Stimulated activated CD8-positive, alpha-beta memory T cell treated with anti-CD3 and anti-CD28 coated beads, Interleukin-7, amount 100 ng/mL, for 24 hours (primary cell): ENCODE results near the gene MUCL3.
"Not testable (repeated sequence)": the region's sequence is repeated elsewhere in the genome, so short reads cannot be mapped to it uniquely, and the experiment has no call there.

Experiments
- DNase-seq: peaks from one replicate; pipeline ENCODE4 v3.0.0-alpha.2; 2020; ENCODE audit warnings: low read depth

The MUCL3 gene

GRCh38 chr6:30940361-30940986, at the start of gene MUCL3:
Gene MUCL3, plus strand, starts transcription at chr6:30940973. Its CDS starts 27 bp downstream, at chr6:30941000.
- no peak for DNase-seq

- DNase-seq: no peak
These were observed 49.4 kb upstream of the MUCL3 start for GRCh38 chr6:30891450-30891723.

- no peak for DNase-seq
These were observed 48.8 kb upstream of the MUCL3 start for GRCh38 chr6:30891816-30892538.

GRCh38 chr6:30893001-30893591, 47.7 kb upstream of the MUCL3 start:
- DNase-seq: no peak

GRCh38 chr6:30893666-30894065, 47.1 kb upstream of the MUCL3 start:
- DNase-seq: no peak

- no peak for DNase-seq
These were observed 46.4 kb upstream of the MUCL3 start for GRCh38 chr6:30894381-30894780.

- DNase-seq: no peak
These were observed 45.8 kb upstream of the MUCL3 start for GRCh38 chr6:30894935-30895334.

- DNase-seq: no peak
These were observed 45.4 kb upstream of the MUCL3 start for GRCh38 chr6:30895343-30895742.

- no peak for DNase-seq
These were observed 44.2 kb upstream of the MUCL3 start for GRCh38 chr6:30896541-30896940.

- no peak for DNase-seq
These were observed 42.9 kb upstream of the MUCL3 start for GRCh38 chr6:30897882-30898281.

GRCh38 chr6:30898750-30899360, 41.9 kb upstream of the MUCL3 start:
- no peak for DNase-seq

GRCh38 chr6:30900863-30901417, 39.8 kb upstream of the MUCL3 start:
- no peak for DNase-seq

GRCh38 chr6:30901436-30901835, 39.3 kb upstream of the MUCL3 start:
- DNase-seq: no peak

- DNase-seq: not testable (repeated sequence)
These were observed 38.6 kb upstream of the MUCL3 start for GRCh38 chr6:30902196-30902595.

- DNase-seq: no peak
These were observed 38.1 kb upstream of the MUCL3 start for GRCh38 chr6:30902709-30903108.

- no peak for DNase-seq
These were observed 37.5 kb upstream of the MUCL3 start for GRCh38 chr6:30903236-30903635.

GRCh38 chr6:30907290-30907757, 33.4 kb upstream of the MUCL3 start:
- DNase-seq: not testable (repeated sequence)

GRCh38 chr6:30907758-30908591, 32.8 kb upstream of the MUCL3 start, which contains the start of gene GTF2H4:
Gene GTF2H4, plus strand, starts transcription at chr6:30908207.
- DNase-seq: peak; percentile 87

GRCh38 chr6:30908700-30909099, 32.1 kb upstream of the MUCL3 start:
- no peak for DNase-seq

- DNase-seq: not testable (repeated sequence)
These were observed 30.3 kb upstream of the MUCL3 start for GRCh38 chr6:30910473-30910872.

- DNase-seq: no peak
These were observed 27.8 kb upstream of the MUCL3 start for GRCh38 chr6:30912746-30913520.
